A549 treated with dexamethasone at 1 μM for 4 hours (cell line): ENCODE measurements around the gene CNNM2. TPM values are rescaled to one million over a fixed set of nuclear protein-coding genes. Genes with fewer than 3 reads are reported as not detected.

Source experiments
- total RNA-seq: library from RNA; stranded (reverse); fragments of 200-300 nt; extraction: Qiagen RNA extraction; gene quantifications from 5 replicates; pipeline ENCODE4 v1.2.3, GENCODE V29; 2022

Gene CNNM2
- total RNA-seq, result 3.6 to 5.7 TPM (median 5.2 TPM) in 5 replicates

GRCh38 chr10:102917962-102918816, at the start of gene CNNM2:
Gene CNNM2 (plus strand): TSS chr10:102918294. CDS start chr10:102918481, 187 bp downstream.

GRCh38 chr10:102869258-102870198, 48.6 kb upstream of the CNNM2 start, which contains the start of gene AS3MT:
Gene AS3MT (plus strand): TSS chr10:102869470. CDS start chr10:102869593, 123 bp downstream.

Other genes with a start within 250 kb of the CNNM2 start
- 12.8 to 15.9 TPM (median 13.5 TPM) in 5 replicates for gene ARL3, start 203.9 kb upstream of the CNNM2 start, total RNA-seq
- 2.9 to 4.1 TPM (median 3.4 TPM) in 5 replicates for gene SFXN2, start 203.7 kb upstream of the CNNM2 start, total RNA-seq
- 21.9 to 31.1 TPM (median 30.2 TPM) in 5 replicates for gene WBP1L, start 174.3 kb upstream of the CNNM2 start, total RNA-seq
- gene CYP17A1, start 80.9 kb upstream of the CNNM2 start, total RNA-seq, result 0.09 TPM in 1 of 5 replicates, not detected in the others
- gene BORCS7, start 64.0 kb upstream of the CNNM2 start, total RNA-seq, result 18.3 to 26.2 TPM (median 21.3 TPM) in 5 replicates
- gene AS3MT, start 48.8 kb upstream of the CNNM2 start, total RNA-seq, result 2.6 to 4.1 TPM (median 3.4 TPM) in 5 replicates